Measurements from ENCODE around the gene PLA2G12A.

GRCh38 chr4:109764376-109764775 is 34.5 kb upstream of the PLA2G12A start:
- TF ChIP-seq CTCF (conservative IDR thresholded peaks at IDR 0.05) (no peak), EZH2 (IDR thresholded peaks at IDR 0.05; ENCODE audit: low read depth) (no peak)
